CD4-positive, alpha-beta T cell (primary cell): ENCODE data around the gene RBM4. TPM values are rescaled to one million over a fixed set of nuclear protein-coding genes. Genes with fewer than 3 reads are reported as not detected.

Experiments used
- ATAC-seq: fragments of 200-7000 bp; cut with Tn5 transposase; one replicate; pipeline ENCODE4 v1.10.0; 2022; ENCODE audit warnings: mild to moderate bottlenecking; ENCODE audit not compliant: poor library complexity
- CTCF ChIA-PET: fragments of 350-600 bp; sonication (Branson Sonifier 250); formaldehyde crosslinking; loops from one replicate; lab custom pipeline; 2021; ENCODE audit warnings: antibody characterized with exemption, inconsistent platforms; lab: Charles Lee
- POLR2A ChIA-PET: fragments of 350-600 bp; sonication (Branson Sonifier 250); formaldehyde crosslinking; loops from one replicate; lab custom pipeline; 2021; ENCODE audit warnings: antibody characterized with exemption, inconsistent platforms; lab: Charles Lee
- DNase-seq, 14 experiments: peaks; one replicate each; pipeline ENCODE4 v3.0.0-alpha.2; 2013 to 2020; ENCODE audit warnings: mixed read lengths in 2 of 14
- H3K27ac ChIP-seq, 2 donors: one replicate each; pipeline versions ENCODE4 v1.5.1 to v1.7.0; 2013; ENCODE audit warnings: low read length in 2 of 2, low read depth in 1 of 2, mild to moderate bottlenecking in 1 of 2
- H3K27me3 ChIP-seq, 2 experiments: 1 replicate in 1 of 2; 2 replicates in 1 of 2; pipeline versions ENCODE4 v1.6.1 to v1.7.0; 2013; ENCODE audit warnings: low read length in 2 of 2, control low read depth in 1 of 2, mild to moderate bottlenecking in 1 of 2, moderate library complexity in 1 of 2; ENCODE audit not compliant: insufficient read depth in 2 of 2, control insufficient read depth in 1 of 2
- H3K36me3 ChIP-seq: one replicate; pipeline ENCODE4 v1.6.1; 2013; ENCODE audit warnings: low read length, control low read depth; ENCODE audit not compliant: insufficient read depth
- H3K4me1 ChIP-seq: one replicate; pipeline ENCODE4 v1.6.1; 2013; ENCODE audit warnings: low read length, control low read depth; ENCODE audit not compliant: insufficient read depth
- H3K4me3 ChIP-seq: one replicate; pipeline ENCODE4 v1.5.1; 2013; ENCODE audit warnings: mild to moderate bottlenecking, low read length, moderate library complexity
- H3K9me3 ChIP-seq, 2 experiments: 1 replicate in 1 of 2; 2 replicates in 1 of 2; pipeline versions ENCODE4 v1.6.1 to v1.7.0; 2013; ENCODE audit warnings: low read length in 2 of 2, mild to moderate bottlenecking in 2 of 2, control low read depth in 1 of 2, moderate library complexity in 1 of 2; ENCODE audit not compliant: control insufficient read depth in 1 of 2, insufficient read depth in 1 of 2
- H3K27ac Mint-ChIP-seq: one replicate; pipeline ENCODE4 v1.8.0; 2020; ENCODE audit warnings: mixed read lengths
- H3K27me3 Mint-ChIP-seq: one replicate; pipeline ENCODE4 v1.8.0; 2021; ENCODE audit warnings: mixed read lengths
- H3K36me3 Mint-ChIP-seq: one replicate; pipeline ENCODE4 v1.8.0; 2021; ENCODE audit warnings: low read depth, mixed read lengths
- H3K4me1 Mint-ChIP-seq: one replicate; pipeline ENCODE4 v1.8.0; 2021; ENCODE audit warnings: low read depth, mixed read lengths
- H3K4me3 Mint-ChIP-seq: one replicate; pipeline ENCODE4 v1.8.0; 2020; ENCODE audit warnings: mild to moderate bottlenecking, mixed read lengths
- H3K9me3 Mint-ChIP-seq: one replicate; pipeline ENCODE4 v1.8.0; 2020; ENCODE audit warnings: mixed read lengths
- intact Hi-C, 2 experiments: fragments of 100-400 bp; cut with DNase I in 1 of 2; cut with micrococcal nuclease in 1 of 2; formaldehyde crosslinking; loops; one replicate each; pipeline versions ENCODE4 v1.15.1 to v1.9.0; 2023 to 2025; cut with DNase I, micrococcal nuclease
- total RNA-seq, 174 experiments: library from RNA in 2 of 174; stranded (reverse) in 2 of 174; gene quantifications; one replicate each; pipeline ENCODE4 v1.2.3 and lab custom pipeline; 2021 to 2026
- TF ChIP-seq, protein P1 (sequence below): fragments of 200-600 bp; IDR thresholded peaks from one replicate; pipeline ENCODE4 v1.8.0; 2022; ENCODE audit warnings: antibody characterized with exemption, mild to moderate bottlenecking

The RBM4 gene
- total RNA-seq, 2 experiments from 2014 or later: 194 to 197 TPM

DNA sequence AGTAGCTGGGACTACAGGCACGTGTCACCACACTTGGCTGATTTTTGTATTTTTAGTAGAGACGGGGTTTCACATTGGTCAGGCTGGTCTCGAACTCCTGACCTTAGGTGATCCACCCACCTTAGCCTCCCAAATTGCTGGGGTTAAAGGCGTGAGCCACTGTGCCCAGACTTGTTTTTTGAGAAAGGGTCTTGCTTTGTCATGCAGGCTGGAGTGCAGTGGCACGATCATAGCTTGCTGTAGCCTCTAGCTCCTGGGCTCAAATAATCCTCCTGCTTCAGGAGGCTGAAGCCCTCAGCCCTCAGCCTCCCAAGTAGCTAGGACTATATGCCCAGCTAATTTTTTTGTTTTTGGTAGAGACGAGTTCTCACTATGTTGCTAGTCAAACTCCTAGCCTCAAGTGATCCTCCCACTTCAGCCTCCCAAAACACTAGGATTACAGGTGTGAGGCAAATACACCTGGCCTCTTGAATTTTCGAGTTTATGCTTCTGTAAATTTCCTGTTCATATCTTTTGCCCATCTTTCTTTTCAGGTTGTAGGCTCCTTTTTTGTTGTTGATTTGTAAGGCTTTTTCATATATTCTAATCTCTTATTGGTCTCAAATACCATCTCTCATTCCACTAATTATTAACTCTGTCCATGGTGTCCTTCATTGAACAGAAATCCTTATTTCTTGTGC is 42.6 kb downstream of the RBM4 start:
- Mint-ChIP-seq H3K36me3 (peaks cover 20% of the 10 kb centered on the region), H3K4me3 (no peak overlapping the region), H3K4me1 (peaks cover 24% of the 10 kb centered on the region), H3K27me3 (no peaks in the 10 kb centered on the region), H3K27ac (no peak overlapping the region), H3K9me3 (no peaks in the 10 kb centered on the region)
- Histone ChIP-seq H3K4me1 (peaks cover 23% of the 10 kb centered on the region), H3K4me3 (no peak overlapping the region), H3K27ac (no peak overlapping the region), H3K27me3 (no peaks in the 10 kb centered on the region), H3K9me3 (no peaks in the 10 kb centered on the region), H3K36me3 (no peaks in the 10 kb centered on the region)
- TF ChIP-seq, protein P1, sequence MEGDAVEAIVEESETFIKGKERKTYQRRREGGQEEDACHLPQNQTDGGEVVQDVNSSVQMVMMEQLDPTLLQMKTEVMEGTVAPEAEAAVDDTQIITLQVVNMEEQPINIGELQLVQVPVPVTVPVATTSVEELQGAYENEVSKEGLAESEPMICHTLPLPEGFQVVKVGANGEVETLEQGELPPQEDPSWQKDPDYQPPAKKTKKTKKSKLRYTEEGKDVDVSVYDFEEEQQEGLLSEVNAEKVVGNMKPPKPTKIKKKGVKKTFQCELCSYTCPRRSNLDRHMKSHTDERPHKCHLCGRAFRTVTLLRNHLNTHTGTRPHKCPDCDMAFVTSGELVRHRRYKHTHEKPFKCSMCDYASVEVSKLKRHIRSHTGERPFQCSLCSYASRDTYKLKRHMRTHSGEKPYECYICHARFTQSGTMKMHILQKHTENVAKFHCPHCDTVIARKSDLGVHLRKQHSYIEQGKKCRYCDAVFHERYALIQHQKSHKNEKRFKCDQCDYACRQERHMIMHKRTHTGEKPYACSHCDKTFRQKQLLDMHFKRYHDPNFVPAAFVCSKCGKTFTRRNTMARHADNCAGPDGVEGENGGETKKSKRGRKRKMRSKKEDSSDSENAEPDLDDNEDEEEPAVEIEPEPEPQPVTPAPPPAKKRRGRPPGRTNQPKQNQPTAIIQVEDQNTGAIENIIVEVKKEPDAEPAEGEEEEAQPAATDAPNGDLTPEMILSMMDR: no peak
- intact Hi-C loops: loop anchor here in 1 of 2 experiments (1.0 kb wide), 1 partner anchor 172 kb away; no protein-coding TSS in a partner anchor
- no peak for ATAC-seq
- POLR2A ChIA-PET: interaction anchor here (0.7 to 1.2 kb wide), 2 partner anchors 43 to 201 kb away, joined by 3 to 5 read pairs; partner anchors contain the start of gene DPP3
- CTCF ChIA-PET: interaction anchor here (4.9 to 5.1 kb wide), 2 partner anchors 89 to 102 kb away, joined by 47 to 75 read pairs; partner anchors contain the start of genes CCDC87 and CCS
- DNase-seq: no peak

DNA sequence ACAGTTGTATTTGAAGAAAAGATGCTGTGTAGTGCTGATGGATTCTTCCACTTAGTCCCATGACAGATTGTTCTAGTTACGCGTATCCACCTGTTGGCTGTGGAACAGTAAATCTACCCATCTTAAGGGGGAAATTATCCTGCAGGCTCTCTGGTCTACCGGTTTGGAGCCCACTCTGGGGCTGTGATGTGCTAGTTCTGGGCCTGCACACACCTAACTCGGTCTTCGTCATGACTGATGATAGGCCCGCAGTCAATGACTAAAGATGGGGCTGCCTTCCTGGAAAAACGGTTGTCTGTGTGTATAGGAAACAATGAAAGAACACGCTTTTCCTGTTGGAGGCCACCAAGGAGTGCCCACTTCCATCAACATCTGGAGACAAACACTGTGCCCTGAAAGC is 45.4 kb downstream of the RBM4 start:
- Histone ChIP-seq H3K27ac (no peak overlapping the region), H3K4me3 (no peak overlapping the region), H3K9me3 (no peaks in the 10 kb centered on the region), H3K27me3 (no peaks in the 10 kb centered on the region), H3K4me1 (peaks cover under 1% of the 10 kb centered on the region), H3K36me3 (no peaks in the 10 kb centered on the region)
- ATAC-seq (no peak), DNase-seq (no peak)
- no peaks in the 10 kb centered on the region for H3K27me3 Mint-ChIP-seq
- no peaks in the 10 kb centered on the region for H3K4me1 Mint-ChIP-seq
- intact Hi-C loops: no loop called here
- H3K36me3 Mint-ChIP-seq: no peaks in the 10 kb centered on the region
- CTCF ChIA-PET: interaction anchor here (0.7 kb wide), 1 partner anchor 218 kb away, joined by 3 read pairs; no protein-coding TSS in a partner anchor
- H3K9me3 Mint-ChIP-seq: no peaks in the 10 kb centered on the region
- no peak overlapping the region for H3K4me3 Mint-ChIP-seq
- POLR2A ChIA-PET: no interaction called here
- TF ChIP-seq, protein P1: no peak
- H3K27ac Mint-ChIP-seq: no peak overlapping the region

DNA sequence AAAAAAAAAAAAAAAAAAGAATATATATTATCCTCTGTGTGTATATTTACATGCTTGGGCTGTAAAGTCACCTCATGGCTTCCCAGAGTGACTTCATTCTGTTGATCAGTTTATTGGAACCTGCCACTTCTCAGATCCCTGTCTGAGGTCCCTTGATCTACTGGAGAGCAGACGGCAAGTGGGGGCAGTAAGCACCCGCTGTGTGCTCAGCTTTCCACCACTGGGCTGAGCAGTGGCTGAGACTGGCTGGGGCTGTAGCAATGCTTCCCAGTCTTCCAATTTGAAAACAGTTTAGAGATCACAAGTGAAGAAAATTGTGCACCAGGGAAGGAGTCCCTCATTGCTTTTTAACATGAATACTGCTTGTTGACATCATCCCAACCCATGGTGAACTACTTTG is 46.1 kb downstream of the RBM4 start:
- ChIA-PET POLR2A (no interaction called here), CTCF (interaction anchor here (0.7 kb wide), 1 partner anchor 219 kb away, joined by 3 read pairs; no protein-coding TSS in a partner anchor)
- Mint-ChIP-seq H3K4me3 (no peak overlapping the region), H3K4me1 (no peaks in the 10 kb centered on the region), H3K36me3 (no peaks in the 10 kb centered on the region), H3K9me3 (no peaks in the 10 kb centered on the region), H3K27ac (no peak overlapping the region), H3K27me3 (no peaks in the 10 kb centered on the region)
- Histone ChIP-seq H3K9me3 (no peaks in the 10 kb centered on the region), H3K36me3 (no peaks in the 10 kb centered on the region), H3K4me3 (no peak overlapping the region), H3K27ac (no peak overlapping the region), H3K4me1 (no peaks in the 10 kb centered on the region), H3K27me3 (no peaks in the 10 kb centered on the region)
- DNase-seq (no peak), ATAC-seq (no peak)
- intact Hi-C loops: no loop called here
- TF ChIP-seq, protein P1: no peak
